Glomerular endothelial cell (primary cell): Measurements from ENCODE around the gene SALL3. TPM values are rescaled to one million over a fixed set of nuclear protein-coding genes. Genes with fewer than 3 reads are reported as not detected.

Experiments
- total RNA-seq: library from RNA; depleted of rRNA; stranded (reverse); fragments of >200 nt; gene quantifications from 2 replicates; pipeline ENCODE4 v1.2.3, GENCODE V29; 2015

SALL3 gene
- total RNA-seq, 1 donor from 2014 or later: 0.41 TPM

Other genes with a start within 250 kb of the SALL3 start
- gene ATP9B, start 89.6 kb downstream of the SALL3 start, total RNA-seq: 13.8 and 18.6 TPM in 2 replicates